ENCODE data around the gene AGER.

DNA sequence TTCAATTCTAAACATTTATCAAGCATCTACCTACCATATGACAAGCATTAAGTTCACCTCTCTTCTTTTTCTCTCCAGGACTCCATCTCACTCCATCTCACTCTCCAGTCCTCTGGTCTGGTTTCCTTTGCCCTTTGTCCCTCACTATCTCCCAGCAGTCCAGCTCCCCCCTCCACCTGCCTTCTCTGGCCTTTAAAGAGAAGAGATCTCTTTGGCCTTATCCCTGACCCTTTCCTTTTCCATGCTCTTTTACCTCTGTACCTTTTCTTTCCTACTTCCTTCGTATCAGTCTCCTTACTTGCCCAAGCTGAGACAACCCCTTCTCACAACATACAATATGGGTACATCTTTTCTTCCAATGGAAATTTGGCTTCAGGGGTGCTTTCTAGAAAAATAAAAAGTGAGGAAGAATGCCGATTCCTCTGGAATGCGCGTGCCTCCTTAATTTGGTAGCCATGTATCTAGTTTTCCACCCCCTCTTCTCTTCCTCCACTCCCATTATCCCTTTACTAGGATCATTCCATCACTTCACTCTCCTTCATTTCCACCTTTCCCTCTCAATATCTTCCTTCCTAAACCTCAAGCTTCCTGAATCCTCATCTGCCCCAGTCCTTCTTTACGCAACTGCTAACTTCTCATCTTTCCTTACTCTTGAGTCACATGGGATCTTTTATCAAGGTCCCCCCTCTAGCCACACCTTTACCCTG, 7.4 kb downstream of the AGER start:
- TF ChIP-seq, protein P1, sequence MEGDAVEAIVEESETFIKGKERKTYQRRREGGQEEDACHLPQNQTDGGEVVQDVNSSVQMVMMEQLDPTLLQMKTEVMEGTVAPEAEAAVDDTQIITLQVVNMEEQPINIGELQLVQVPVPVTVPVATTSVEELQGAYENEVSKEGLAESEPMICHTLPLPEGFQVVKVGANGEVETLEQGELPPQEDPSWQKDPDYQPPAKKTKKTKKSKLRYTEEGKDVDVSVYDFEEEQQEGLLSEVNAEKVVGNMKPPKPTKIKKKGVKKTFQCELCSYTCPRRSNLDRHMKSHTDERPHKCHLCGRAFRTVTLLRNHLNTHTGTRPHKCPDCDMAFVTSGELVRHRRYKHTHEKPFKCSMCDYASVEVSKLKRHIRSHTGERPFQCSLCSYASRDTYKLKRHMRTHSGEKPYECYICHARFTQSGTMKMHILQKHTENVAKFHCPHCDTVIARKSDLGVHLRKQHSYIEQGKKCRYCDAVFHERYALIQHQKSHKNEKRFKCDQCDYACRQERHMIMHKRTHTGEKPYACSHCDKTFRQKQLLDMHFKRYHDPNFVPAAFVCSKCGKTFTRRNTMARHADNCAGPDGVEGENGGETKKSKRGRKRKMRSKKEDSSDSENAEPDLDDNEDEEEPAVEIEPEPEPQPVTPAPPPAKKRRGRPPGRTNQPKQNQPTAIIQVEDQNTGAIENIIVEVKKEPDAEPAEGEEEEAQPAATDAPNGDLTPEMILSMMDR (IDR thresholded peaks at IDR 0.05), result no peak
- no peak for TF ChIP-seq POLR2A (IDR thresholded peaks at IDR 0.05)
